ENCODE measurements around the gene PRR9. TPM values are rescaled to one million over a fixed set of nuclear protein-coding genes. Genes with fewer than 3 reads are reported as not detected.

Gene PRR9, protein sequence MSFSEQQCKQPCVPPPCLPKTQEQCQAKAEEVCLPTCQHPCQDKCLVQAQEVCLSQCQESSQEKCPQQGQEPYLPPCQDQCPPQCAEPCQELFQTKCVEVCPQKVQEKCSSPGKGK
- total RNA-seq, result 0.12 and 1.2 TPM in 2 replicates

DNA sequence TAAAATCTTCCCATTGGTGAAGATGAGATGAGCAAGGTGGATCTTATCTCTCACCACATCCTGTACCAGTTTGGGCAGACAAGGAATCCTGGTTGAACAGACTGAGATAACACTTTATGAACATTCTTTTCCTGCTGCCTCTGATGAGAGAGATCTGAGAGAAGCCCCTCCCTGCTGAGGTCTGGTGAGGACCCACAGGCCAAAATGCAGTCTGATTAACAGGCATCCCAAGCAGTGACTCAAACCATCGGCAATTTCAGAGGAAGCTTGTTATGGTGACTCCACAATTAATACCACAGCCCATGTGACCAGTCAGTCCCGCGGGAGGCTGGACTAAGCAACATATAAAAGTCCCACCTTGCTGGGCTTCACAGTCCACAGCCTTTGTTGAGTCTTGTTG is at the start of gene PRR9:
Gene PRR9 (plus strand): TSS at position 373 of the 400 bp plus-strand sequence. CDS start 561 bp downstream, outside the sequence.

DNA sequence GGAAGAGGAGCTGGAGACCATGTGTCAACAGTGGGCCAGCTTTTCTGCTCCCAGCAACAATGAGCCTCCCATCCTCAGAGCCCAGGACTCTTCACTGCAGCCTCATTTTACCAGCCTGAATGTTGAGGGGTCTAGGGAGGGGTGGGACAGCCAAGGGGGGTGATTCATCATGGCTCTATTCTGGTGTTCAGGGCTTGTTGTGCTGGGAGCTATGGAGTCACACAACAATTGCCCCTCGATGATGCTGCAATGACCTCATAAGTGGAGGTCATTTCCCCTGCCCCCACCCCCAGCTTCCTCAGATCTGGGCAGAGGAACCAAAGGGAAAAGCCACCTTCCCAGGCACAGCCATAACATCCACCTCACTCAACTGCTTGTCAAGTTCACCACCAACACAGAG is 14.3 kb upstream of the PRR9 start, which contains the start of gene LELP1:
Gene LELP1 (plus strand): TSS at position 301 of the 400 bp plus-strand sequence. CDS start 1,278 bp downstream, outside the sequence.

DNA sequence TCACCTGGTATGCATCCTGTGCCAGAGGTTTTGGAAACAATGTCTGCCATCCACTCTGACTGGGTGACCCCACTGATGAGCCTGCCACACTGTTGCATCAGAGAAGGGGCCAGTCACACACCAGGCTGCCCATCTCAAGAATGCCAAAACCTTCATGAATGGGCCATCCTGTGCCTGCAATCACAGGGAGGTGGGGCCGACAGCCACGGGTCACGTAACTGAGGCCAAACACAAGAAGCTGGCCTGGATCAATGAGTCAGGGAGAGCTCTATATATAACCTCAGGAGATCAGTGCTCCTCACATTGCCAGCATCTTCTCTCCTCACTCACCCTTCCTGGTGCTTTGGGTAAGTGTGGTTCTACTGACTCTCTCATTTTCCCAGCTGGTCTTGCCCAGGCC is 42.0 kb downstream of the PRR9 start, which contains the start of gene LORICRIN:
Gene LORICRIN (plus strand): TSS at position 301 of the 400 bp plus-strand sequence. CDS start 1,263 bp downstream, outside the sequence.

Other genes with a start within 250 kb of the PRR9 start
- gene SPRR4, start 246.9 kb upstream of the PRR9 start, total RNA-seq, result not detected in 2 replicates
- not detected in 2 replicates for gene SPRR1A, start 233.5 kb upstream of the PRR9 start, total RNA-seq
- not detected in 2 replicates for gene SPRR3, start 215.8 kb upstream of the PRR9 start, total RNA-seq
- not detected in 2 replicates for gene SPRR1B, start 186.4 kb upstream of the PRR9 start, total RNA-seq
- not detected in 2 replicates for gene SPRR2D, start 176.5 kb upstream of the PRR9 start, total RNA-seq
- not detected in 2 replicates for gene SPRR2A, start 160.1 kb upstream of the PRR9 start, total RNA-seq
- not detected in 2 replicates for gene SPRR2B, start 146.0 kb upstream of the PRR9 start, total RNA-seq
- gene SPRR2E, start 123.1 kb upstream of the PRR9 start, total RNA-seq, result not detected in 2 replicates
- not detected in 2 replicates for gene SPRR2F, start 104.1 kb upstream of the PRR9 start, total RNA-seq
- gene SPRR2G, start 66.7 kb upstream of the PRR9 start, total RNA-seq, result not detected in 2 replicates
- not detected in 2 replicates for gene LELP1, start 14.2 kb upstream of the PRR9 start, total RNA-seq
- not detected in 2 replicates for gene LORICRIN, start 42.1 kb downstream of the PRR9 start, total RNA-seq
- not detected in 2 replicates for gene PGLYRP3, start 95.4 kb downstream of the PRR9 start, total RNA-seq
- gene PGLYRP4, start 131.3 kb downstream of the PRR9 start, total RNA-seq, result not detected in 2 replicates
- gene S100A9, start 140.3 kb downstream of the PRR9 start, total RNA-seq, result not detected in 2 replicates
- gene S100A12, start 158.0 kb downstream of the PRR9 start, total RNA-seq, result not detected in 2 replicates
- gene S100A8, start 173.5 kb downstream of the PRR9 start, total RNA-seq, result not detected in 2 replicates
- gene S100A7A, start 198.9 kb downstream of the PRR9 start, total RNA-seq, result not detected in 2 replicates
- gene S100A7, start 243.1 kb downstream of the PRR9 start, total RNA-seq, result not detected in 2 replicates

Data from uterine smooth muscle cell (primary cell).